Stimulated activated CD8-positive, alpha-beta memory T cell treated with anti-CD3 and anti-CD28 coated beads, Interleukin-12 subunit alpha, Interleukin-12 subunit beta, amount 100 ng/mL, for 4 hours (primary cell): Measurements from ENCODE around the gene RFT1.
"Not testable (repeated sequence)": the region's sequence is repeated elsewhere in the genome, so short reads cannot be mapped to it uniquely, and the experiment has no call there.

Experiments
- DNase-seq: peaks from one replicate; pipeline ENCODE4 v3.0.0-alpha.2; 2020; ENCODE audit warnings: low read depth

Gene RFT1

DNA sequence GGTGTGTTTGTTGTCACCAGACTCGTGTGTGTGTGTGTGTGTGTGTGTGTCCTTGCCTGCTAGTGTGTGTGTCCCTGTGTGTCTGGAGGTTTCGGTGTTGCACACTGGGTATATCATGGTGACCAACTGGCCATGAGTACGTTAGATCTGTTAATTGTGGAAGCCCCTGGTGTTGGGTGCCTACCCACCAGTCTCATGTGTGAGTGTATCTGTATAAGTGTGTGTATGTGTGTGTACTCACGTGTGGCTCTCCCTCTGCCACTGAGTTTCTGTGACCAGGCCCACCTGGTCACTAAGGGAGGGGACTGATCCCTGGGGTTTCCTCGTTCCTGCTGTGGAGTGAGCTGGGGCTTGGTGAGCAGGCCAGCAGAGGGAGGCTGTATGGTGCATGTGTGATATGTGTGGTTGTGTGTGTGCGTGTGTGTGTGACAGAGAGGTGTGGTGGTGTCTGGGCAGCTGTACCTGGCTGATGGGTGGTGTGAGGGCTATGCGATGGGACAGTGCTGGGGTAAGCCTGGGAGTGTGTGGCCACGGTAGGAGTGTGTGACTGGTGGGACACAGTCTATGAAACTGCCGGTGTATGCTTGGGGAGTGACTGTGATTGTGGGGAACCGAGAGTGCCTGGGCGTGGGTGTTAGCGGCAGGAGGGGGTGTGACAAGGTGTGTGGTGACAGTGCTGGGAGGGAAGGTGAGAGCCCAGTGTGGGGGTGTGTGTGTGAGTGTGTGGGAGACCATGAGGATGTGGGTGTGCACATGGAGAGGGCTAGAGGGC lies 32.6 kb upstream of the RFT1 start:
- DNase-seq, result peak; percentile 55

DNA sequence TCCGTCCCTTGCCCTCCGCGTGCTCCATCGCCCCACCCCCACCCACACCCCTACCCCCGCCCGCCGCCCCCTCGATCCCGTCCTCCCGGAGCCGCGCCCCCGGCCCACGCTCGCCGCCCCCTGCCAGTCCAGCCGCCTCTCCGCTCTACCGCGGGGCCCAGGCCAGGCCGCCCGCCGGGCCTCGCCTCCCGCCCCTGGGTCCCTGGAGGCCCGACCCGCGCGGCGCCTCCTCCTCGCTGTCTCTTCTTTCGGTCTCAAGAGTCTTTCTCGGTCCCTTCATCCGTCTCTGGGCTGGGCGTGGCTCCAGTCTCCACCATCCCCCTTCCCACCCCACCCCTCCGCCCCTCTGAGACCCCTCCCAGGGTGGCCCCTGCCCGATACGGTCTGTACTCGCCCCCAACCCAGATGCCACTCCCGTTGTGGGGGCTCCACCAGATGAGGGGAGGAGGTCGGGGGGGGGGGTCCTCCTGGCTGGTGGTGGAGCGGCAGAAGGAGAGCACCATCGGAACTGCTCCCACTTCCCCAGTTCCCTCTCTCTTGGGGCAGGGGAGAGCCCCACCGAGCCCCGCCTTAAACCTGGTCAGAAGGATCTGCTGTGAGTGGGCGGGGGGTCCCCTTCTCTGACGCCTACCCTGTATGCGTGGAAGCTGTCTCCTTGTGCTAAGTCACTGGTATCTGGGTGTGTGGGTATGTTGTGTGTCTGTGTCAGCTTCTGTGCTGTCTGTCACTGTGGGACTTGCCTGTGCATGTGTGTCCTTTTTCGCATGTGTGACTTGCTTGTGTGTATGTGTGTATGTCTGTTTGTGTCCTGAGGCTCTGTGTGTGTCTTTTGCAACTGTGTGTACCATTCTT lies 31.8 kb upstream of the RFT1 start:
- peak; percentile 32 for DNase-seq

DNA sequence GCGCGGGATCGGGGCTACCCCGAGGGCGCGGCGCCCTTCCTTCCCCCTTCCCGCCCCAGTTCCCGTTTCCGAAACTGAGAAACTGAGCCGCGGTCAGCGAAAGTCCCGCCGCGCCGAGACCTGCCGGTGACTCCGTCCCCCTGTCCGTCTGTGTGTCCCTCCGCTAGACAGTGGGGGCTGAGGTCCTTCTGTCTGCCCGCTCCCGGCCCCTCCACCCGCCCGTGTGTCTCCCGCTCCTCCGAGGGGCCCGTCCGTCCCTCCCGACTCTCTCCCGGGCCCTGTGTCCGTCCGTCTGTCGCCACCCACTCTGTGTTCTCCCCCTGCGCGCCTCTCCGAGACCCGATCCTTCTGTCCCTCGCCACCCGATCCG lies 31.2 kb upstream of the RFT1 start:
- no peak for DNase-seq

DNA sequence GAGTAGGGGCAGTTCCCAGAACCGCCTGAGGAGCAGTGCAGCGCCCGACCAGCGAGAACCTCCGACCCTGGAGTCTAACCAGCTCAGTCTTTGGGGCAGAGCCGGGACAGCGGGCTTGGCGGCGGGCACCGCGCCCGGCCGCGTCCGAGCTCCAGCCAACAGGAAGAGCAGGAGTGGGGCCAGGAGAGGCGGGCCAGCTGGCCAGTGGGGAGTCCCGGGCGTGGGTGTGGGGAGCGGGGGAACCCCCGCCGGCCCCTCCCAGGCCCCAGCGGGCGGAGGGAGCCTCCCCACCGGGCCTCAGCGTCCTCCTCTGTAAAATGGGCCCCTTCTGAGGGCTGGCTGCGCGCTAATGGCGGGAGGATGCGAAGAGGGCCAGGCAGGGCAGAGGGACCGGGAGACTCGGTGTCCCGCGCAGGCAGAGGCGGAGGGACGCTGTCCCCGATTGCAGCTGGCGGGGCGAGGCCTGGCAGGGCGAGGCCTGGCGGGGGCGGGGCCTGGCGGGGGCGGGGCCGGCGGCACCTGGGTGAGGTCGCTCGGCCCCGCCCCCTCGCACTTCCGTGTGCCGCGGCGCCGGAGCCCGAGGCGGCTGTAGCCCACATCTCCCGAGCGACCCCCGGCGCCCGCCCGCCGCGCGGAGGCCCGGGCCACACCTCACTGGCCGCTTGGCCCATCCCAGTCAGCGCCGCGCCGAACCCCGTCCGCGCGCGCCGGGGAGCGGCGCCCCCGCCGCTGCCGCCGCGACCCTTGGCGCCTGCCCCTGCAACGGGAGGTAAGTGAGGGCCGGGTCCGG lies 30.6 kb upstream of the RFT1 start, which contains the start of gene PRKCD:
TSS of gene PRKCD (plus strand) at position 550 of the 790 bp plus-strand sequence. CDS start 17,214 bp downstream, outside the sequence.
- DNase-seq, result peak; percentile 63

DNA sequence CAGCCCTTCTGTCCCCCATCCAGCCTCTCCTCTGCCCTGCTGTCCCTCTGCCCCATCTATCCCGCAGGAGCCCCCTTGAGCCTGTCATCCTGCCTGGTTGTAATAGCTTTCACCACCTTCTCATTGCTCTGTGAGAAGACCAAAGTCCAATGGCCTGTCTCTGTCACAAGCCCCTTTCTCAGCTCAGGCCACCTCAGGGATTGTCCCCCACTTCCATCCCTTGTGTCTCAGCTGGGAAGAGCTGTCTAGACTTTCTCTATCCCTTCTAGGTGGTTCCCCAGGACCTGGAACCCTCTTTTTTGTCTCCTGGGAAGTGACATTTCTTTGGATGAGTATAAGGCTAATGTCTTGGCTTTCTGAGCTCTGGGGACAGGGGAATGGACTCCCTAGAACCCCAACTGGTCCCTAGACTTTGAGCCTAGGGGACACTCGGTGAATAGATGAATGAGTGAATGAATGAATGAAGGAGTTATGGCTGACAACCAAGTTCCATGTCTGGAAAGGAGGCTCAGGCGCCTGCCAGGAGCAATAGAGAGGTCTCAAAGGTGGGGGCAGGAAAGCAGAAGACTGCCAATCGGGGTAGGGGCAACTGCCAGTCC lies 29.9 kb upstream of the RFT1 start:
- no peak for DNase-seq

DNA sequence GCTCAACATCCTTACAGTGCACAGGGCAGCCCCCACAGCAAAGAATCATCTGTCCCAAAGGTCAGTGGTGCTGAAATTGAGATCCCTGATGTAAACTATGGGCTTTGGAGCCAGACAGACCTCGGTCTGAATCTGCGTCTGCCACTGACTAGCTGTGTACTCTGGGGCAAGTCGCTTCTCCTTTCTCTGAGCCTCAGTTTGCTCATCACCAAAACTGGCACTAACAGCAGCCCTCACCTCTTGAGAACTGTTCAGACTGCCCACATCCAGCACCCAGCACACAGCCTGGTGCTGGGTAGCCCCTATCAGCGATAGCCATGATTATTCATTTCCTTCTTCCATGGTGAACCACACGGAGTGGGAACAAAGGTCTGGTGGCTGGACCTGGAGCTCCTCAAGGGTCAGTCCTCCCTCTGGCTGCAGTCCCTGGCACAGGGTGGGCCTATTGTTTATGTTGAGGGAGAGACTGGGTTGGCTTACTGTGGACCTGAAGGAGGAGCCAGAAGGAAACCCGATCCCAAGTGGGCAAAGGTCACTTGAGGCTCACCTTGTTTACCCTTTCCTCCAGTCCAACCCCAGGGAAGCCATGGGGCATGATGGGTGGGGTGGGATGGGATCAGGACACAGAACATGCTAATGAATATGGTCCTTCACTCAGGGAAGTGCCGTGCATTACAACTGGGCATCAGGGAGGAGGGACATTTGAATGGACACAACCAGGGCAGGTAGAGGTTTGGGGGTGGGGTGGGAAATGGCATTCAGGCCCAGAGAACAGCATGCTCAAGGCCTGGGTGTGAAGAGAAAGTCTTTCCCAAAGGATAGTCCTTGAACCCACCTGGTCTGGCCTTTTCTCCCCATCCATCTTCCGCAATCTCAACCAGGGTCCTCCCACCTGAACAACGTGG lies 29.2 kb upstream of the RFT1 start:
- no peak for DNase-seq

DNA sequence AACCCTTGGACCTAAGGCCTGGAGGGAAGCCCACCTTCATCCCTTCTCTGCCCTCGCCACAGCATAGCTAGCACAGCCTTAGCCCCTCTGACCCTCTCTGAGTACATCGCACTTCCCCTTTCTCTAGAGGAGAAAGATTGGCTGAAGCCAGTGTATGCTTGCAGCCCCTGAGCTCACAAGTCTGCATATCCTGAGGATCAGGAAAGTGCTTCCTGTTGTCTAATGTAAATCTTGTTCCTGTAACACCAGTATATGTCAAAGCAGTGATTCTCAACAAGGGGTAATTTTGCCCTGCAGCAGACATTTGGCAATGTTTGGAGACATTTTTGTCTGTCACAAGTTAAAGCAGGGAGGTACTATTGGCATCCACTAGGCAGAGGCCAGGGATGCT lies 28.5 kb upstream of the RFT1 start:
- DNase-seq, result no peak

DNA sequence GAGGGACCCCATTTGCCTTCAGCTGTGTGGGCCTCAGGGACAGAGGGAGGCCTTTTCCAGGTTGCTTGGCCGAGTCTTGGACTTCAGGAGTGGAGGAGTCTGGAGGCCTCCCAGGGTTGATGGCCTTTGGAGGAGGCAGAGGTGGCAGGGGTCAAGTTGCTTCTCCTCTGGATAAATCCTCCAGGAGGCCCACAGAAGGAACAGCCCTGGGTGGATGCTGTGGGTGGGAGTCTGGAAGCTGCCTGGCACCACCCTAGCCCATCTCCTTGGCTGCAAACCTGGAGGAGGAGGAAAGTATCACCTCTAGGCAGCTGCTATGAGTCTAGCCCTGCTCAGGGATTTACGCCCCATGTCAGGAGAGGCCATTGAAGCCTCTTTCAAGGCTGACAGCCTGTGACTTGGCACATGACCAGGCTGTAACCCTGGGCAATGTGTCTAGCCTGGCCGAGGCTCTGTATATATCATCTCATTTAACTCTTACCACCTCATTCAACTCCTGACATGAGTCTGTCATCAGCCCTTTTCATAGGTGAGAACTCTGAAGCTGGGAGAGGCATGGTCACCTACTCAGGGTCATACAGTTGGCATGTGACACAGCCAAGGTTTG lies 27.8 kb upstream of the RFT1 start:
- no peak for DNase-seq

DNA sequence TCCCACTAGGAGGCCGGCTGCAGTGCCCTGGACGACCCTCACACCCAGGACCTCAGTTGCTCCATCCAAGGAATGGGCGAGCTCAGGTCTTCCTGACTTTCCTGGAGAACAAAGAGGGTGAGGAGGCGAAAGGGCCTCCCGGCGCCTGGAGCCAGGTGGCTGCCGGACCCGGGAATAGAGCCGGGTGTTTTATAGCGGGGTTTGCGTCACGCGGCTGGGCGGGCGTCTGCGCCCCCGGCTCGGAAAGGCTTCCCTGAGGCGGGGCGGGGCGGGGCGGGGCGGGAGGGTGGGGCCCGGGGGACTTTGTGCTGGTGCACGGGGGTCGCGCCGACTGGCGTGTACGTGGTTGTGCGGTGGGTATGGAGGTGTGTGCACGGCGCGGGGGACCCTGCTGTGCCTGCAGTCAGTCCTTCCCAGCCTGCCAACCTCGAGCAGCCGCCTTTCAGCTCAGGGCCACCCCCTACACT lies 26.2 kb upstream of the RFT1 start:
- no peak for DNase-seq

DNA sequence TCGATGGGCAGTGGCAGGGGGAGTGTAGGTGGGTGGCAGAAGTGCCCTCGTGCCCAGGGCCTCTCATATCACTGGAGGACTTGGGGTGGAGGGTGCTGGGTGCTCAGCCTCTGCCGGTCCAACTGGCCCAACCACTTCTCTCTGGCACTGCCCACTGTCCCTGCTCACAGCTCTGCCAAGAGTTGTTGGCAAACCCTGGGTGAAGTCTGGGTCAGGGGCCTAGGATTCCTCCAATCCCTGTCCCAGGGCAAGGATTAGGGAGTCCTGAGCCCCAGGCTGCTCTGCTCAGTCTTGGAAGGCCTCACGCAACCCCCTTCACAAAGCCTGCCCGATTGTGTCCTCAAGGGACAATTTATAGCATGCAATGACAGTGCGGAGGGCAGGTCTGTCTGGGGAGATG lies 25.5 kb upstream of the RFT1 start:
- no peak for DNase-seq

DNA sequence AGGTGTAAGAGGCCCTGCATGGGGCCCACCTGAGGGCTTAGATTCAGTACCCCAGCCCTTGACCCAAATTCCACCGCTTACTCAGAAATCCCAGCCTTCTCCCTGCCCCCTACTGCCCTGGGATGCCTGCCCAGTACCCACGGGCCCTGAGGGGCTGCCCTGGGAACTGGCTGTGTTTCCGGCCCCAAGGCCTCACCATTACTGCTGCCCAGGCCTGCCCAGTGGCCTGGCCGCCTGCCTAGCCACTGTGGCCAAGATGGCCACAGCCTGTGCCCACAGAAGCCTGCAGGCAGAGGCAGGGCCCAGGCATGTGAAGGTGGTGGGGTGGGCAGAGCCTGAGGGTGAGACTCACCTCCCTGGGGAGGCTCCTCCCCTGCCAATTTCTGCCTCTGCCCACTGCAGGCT lies 24.6 kb upstream of the RFT1 start:
- DNase-seq, result no peak

DNA sequence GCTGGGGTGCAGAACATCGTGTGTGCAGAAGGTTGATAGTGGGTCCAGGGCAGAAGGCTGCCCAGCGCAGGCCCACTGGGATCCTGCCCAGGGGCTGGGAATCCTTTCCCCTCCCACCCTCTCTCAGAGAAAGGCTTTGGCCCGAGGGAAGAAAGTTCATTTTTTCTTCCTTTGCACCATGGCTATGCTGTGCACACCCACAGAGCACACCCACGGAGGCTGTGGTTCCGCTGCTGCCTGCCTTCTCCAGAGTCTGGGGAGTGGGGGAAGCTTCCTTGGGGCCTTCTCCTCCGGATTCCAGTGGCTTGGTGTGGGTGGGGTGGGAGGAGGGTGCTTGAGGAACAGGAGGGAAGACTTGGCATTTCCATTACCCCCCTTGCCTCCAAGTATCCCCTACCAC lies 23.7 kb upstream of the RFT1 start:
- DNase-seq, result no peak

DNA sequence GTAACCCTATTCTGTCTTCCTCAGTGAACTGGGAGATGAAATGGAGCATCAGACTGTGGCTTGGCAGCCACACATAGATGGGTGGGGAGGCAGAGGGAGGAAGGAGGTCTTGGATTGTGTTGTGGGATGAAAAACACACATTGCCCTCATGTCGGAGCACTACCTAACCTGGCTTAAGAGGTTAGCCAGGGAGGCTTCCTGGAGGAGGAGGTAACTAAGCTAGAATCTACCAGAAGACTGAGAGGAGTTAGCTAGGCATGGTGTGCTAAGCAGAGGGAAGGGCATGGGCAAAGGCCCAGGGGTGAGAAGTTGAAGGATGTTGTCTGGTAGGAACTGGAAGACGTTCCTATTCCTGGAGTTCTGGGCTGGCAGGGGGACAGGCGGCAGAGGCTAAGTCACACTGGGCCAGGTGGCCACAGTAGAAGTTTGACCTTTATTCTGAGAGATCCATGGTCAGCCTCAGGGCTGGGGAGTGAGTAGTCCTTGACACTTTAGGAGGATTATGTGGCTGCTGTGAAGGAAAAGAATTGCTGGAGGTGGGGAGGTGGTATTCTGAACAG lies 23.1 kb upstream of the RFT1 start:
- no peak for DNase-seq

DNA sequence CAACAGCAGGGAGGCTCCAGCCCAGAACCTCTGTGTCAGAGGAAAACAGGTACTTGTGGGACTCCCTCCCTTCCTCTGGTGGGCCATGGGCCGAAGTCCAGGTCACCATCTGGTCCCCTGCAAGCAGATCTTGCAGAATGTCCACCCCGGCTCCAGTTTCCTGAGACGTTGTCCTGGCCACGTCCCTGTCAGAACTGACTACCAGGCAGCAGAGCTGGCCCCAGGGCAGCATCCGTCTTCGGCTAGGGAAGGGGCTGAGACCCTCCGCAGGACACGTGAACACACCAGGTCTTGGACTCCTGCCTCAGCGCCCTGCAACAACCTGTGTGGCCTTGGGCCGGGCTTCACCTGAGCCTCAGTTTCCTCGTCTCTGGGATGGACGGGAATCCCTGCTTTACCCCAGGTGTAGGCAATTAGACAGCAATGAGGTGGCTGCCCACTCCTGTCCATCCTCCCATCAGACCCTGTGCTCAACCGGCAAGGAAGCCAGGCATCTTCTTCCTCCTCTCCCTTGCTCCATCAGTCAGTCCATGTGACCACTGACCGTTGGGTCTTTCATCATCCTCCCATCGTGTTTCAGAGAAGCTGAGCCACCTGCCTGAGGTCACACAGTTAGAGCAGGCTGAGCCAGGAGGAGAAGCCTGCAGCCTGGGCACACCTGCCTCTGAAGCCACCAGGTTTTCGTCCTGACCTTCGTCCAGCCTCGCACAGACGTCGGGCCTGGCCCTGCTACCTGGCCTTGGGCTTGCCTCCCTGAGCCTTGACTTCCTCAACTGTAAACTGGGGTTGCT lies 21.8 kb upstream of the RFT1 start:
- no peak for DNase-seq

DNA sequence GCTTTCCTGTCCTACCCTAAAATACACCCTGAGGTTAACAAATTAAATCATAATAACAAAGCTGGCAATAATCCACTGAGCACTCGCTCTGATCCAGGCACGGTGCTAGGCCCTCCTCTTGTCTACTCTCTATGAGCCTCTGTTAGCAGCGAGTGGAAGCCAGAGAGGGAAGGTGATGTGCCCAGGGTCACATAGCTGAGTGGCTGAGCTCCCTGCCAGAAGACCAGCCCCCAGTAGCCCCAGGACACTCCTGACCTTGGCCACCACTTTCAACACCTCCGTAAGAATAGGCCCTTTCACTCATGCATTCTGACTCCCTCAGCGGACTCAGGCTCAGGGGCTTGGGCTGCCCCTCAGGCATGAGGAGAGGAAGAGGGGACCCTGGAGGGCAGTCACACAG lies 21.2 kb upstream of the RFT1 start:
- no peak for DNase-seq

DNA sequence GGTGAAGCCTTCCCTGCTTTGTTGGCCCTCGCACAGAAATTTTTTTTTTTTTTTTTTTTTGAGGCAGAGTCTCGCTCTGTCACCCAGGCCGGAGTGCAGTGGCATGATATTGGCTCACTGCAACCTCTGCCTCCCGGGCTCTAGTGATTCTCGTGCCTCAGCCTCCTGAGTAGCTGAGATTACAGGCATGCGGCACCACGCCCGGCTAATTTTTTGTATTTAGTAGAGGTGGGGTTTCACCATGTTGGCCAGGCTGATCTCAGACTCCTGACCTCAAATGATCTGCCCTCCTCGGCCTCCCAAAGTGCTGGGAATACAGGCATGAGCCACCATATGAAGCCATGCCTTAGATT lies 20.8 kb upstream of the RFT1 start:
- not testable (repeated sequence) for DNase-seq

DNA sequence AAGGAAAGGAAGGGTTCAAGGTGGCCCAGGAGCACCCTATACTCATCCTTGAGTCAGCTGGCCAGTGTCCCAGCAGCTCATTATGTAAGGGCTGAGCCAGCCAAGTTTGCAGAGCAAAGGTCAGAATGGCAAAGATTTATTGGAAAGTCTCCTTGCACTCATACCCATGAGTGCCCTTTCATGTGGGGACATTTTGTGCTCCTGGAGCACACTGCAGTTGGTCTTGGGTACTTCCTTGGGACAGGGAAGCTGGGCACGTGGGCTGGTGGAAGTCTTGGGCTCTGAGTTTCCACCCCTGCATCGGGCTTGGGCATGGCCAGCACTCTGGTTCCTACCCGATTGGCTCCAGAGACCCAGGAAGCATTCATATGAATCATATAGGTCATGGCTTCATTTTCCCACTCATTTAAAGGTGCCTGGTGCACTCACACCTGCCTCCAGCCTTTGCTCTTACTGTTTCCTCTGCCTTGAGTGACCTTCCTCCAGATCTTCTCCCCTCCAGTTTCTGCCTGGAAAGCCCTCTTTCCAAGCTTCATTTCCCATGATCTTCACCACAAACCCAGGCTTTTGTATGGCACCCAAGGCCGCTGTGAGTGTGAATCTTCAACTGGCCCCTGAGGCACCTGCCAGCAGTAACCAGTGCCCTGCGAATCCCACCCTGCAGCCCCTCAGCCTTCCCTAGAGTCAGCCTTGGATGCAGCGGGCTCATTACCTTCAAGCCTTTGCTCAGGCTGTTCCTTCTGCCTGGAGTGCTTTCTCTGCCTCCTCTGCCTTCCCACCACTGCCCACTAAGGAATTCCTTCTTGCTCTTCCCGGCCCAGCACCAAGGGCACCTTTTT lies 20.2 kb upstream of the RFT1 start:
- DNase-seq, result no peak

DNA sequence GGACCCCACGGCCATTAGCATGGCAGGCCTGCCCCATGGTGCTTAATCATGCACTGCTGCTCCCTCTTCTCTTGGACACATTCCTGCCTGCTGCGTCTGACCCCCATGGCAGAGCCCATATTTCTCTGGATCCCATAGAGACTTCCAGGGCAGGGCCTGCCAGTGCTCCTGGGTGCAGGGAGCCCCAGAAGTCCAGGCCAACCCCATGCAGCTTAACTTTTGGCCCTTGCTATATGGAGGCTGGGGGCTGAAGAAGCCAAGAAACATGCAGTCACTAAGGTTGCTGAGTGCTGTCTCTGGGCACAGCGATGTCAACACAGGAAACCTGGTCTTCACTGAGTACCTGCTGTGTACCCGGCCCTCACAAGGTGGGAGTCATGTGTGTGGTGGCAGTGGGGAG lies 19.5 kb upstream of the RFT1 start:
- DNase-seq, result no peak
